HG02610 (cell line): ENCODE data around the gene KIRREL3.

Experiments
- ATAC-seq: cut with Tn5 transposase; IDR thresholded peaks from one replicate; pipeline ENCODE4 v1.9.1; 2021; ENCODE audit warnings: mild to moderate bottlenecking, moderate library complexity; ENCODE audit not compliant: unreplicated experiment

Gene KIRREL3

GRCh38 chr11:126588630-126589491 lies 411.7 kb downstream of the KIRREL3 start:
- no peak for ATAC-seq

DNA sequence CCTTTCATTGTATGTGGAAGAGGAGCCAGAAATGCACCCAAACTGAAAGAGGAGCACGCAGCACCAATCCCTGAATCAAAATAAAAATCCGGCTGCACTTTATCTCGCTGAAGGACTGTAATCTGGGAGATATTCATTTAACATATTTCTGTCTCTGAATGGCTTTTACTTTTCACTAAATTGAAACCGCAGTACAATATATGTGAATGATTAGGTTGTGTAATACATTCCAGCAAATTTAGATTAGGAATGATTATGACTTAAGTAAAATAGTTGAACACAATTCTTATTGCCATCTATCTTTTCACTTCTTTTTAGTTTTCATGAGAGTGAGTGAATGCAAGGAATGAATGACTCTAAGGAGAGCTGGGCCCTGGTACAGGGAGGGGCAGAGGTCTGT lies 413.0 kb downstream of the KIRREL3 start:
- no peak for ATAC-seq

DNA sequence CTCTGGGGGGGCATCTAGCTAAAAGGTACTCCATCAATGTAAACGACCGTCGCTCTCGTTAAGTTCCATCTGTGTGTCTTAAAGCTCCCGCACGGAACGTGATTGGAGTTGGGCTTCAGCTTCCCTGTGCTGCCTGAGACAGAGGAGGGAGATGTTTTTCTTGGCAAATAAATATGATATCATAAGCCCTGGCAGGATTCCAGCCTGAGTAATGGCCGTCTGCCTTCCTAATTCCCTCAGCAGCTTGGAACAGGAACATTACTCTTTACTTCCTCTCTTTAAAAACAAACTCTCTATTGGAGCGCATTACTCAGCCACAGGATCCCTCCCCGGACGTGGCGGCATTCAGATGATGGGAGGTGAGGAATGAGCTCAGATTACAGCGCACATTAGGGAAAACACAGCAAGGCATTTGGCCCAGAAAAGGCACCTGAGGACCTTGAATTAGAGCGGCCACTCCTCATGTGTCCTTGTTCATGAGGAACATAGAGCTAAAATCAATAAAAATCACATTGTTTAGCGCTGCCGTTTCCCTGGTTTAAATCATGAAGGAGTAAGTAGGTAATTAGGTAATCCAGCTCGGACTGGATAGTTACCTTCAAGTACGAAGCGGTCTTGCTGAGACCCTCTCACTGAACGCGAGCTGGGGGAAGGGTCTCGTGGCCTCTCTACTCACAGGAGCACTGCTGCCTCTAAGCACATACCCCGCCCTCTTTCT lies 414.6 kb downstream of the KIRREL3 start:
- ATAC-seq = no peak

DNA sequence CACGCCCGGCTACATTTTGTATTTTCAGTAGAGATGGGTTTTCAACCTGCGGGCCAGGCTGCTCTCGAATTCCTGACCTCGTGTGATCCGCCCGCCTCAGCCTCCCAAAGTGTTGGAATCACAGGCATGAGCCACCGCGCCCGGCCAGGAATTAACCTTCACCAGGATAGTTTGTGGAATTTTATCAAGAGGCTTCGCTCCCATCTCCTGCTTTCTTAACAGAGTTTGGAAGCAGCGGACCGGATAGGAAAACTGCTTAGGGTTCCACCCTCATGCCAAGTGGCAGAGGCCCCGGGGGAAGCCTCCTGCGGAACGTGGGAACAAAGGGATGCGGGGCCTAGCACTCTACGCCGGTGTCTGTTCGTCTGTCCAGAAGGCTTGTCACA lies 415.2 kb downstream of the KIRREL3 start:
- no peak for ATAC-seq

DNA sequence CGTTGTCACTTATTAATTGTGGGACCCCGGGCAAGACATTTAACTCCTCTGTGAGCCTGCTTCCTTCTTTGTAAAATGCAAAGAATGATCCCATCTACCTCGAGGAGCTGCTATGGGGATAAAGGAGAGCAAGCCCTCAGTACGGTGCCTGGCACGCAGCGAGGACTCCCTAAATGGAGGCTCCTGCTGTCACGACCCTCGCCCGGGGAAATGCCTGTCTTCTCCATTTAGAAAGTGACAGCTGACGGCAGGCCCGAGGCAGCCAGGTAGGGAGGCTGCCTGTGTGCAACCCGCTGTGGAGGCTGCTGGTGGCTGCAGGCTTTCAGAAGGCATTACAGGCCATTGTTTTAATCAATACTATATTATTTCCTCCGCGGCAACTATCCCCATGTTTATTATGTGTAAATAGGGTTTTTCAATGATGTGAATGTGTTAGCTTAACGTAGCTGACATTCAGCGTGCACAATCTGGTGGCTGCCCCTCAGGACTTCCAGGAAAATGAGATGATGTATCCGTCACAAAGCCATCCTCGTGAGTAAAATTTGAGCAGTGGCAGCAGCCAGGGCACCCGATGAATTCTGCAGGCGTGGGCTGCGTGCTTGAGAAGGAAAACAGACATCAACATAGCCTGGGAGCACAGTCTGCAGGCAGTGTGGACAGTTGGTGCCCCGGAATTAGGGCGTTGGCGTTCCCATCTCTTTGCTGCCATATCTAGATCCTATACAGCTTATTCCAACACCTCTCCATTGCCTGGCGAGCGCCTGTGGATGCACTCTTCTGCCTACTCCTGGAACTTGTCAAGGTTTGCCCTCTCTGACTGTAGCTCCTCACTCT lies 416.8 kb downstream of the KIRREL3 start:
- no peak for ATAC-seq

GRCh38 chr11:126583101-126583500 lies 417.5 kb downstream of the KIRREL3 start:
- ATAC-seq = no peak

GRCh38 chr11:126581871-126582648 lies 418.5 kb downstream of the KIRREL3 start:
- ATAC-seq = no peak

DNA sequence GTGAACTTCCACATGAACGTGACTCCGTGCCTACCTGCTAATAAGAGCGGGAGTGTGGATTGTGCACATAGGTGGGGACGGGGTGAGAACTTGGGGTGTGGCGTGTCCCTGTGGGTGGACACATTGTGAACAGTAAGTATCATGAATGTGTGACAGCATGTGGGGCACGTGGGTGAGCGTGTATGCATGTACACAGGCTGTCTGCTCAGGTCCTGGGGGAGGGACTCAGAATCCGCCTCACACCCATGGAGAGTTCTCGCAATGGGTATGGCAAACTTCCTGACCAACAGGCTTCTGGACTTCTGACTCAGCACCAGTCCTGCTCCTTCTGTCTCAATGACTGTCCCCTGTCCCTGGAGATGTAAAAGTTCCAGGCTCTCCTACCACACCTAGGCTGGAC lies 422.1 kb downstream of the KIRREL3 start:
- no peak for ATAC-seq

DNA sequence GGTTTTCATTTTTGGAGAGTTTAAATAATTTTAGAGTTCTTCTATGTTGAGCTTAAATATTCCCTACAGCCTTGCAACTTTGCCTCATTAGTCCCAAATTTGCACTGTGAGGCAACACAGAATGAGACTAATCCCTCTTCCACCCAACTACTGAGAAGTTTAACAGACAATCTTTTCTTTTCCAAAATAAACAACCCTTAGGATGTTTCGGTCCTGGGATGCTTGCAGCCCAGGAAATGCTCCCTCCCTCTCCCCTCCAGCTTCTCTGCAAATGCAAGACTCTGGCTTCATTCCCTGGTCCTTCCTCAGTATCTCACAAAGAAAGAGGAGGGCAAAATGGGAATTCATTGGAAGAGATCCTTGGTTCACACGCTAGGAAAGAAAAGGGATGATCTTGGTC lies 422.5 kb downstream of the KIRREL3 start:
- ATAC-seq = no peak

GRCh38 chr11:126575849-126576248 lies 424.7 kb downstream of the KIRREL3 start:
- no peak for ATAC-seq

DNA sequence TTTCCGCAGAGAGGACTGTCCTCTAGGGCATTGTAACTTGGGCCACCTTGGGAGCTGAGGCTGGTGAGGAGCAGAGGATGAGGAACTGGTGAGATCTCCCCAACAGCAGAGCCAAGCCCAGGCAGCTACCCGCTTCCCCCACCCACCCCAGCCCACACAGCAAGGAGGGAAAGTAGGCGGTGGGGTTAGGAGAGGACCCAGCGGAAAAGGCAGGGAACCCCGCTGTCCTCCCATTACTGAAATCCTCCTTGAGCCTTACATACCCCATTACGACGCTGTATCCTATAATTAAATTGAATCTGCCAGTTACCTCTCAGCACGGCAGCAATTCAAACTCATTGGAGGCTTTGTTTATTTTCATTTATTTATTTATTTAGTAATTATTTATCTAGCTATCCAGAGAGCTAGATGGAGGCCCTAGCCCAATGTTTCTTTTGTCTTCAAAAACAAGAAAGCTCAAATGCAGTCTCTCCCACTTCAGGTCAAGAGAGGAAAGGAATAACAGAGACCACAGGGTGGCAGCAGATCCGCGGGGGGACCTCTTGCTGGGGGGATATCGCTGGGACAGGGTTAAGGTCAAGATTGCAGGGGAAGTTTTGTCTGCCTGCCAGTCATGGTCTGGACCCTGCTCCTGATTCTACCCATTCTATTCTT lies 427.1 kb downstream of the KIRREL3 start:
- ATAC-seq = no peak

DNA sequence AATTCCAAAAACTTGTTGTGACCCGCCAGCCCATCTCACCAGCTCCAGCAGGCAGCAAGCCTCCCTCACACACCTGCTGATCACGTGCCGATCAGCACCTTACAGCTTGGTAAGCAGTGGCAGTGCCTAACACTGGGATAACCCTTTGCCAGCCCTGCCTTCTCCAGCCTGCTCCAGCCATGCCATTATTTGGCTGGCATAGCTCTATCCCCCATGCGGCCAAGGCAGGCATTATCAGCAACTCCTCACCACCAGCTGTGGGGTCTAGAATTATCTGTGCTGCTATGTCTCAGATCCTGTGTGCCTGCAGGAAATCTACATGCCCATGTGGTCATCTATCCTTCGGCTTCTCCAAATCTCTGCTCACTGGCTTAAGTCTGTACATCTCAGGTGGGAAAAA lies 430.1 kb downstream of the KIRREL3 start:
- ATAC-seq = no peak

- ATAC-seq = no peak
These were observed 433.2 kb downstream of the KIRREL3 start for GRCh38 chr11:126567419-126567818.

DNA sequence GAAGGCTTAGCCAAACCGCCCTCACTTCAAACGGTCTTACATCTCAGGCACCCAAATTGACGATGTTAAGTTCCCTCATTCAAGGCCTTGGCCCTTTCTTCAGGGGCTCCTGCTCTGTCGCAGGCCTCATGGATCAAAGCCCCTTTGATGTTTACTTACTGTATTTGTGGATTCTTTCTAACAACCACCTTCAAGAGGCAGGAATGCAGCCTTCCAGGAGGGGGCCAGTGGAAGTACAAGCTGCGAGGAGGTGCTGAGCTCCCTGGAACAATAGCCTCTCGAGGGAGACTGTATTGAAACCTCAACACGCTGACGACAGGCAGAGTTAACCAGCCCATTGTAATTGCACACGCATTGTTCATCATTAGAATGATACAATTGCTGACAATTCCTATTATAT lies 436.0 kb downstream of the KIRREL3 start:
- no peak for ATAC-seq

GRCh38 chr11:126561327-126561893 lies 439.2 kb downstream of the KIRREL3 start:
- no peak for ATAC-seq

GRCh38 chr11:126560221-126560620 lies 440.3 kb downstream of the KIRREL3 start:
- ATAC-seq = no peak

- ATAC-seq = no peak
These were observed 451.7 kb downstream of the KIRREL3 start for GRCh38 chr11:126548581-126549550.

DNA sequence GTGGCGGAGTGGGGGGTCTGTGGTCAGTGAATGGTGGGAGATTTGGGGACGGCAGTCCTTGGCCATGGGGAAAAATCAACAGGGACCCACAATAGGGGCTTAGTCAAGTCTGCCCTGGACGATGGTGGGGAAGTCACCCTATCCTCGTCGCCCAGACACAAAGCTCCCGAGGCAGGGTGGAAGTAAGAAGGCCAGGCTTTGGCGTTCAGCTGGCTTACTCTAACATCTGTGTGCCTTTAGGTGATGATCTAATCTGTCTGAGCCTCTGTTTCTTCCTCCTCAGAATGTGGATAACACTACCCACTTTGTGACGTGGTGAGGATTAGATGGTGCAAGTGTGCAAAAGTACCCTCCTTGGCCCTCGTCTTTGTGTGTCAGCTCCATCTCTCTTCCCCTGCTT lies 452.9 kb downstream of the KIRREL3 start:
- no peak for ATAC-seq

DNA sequence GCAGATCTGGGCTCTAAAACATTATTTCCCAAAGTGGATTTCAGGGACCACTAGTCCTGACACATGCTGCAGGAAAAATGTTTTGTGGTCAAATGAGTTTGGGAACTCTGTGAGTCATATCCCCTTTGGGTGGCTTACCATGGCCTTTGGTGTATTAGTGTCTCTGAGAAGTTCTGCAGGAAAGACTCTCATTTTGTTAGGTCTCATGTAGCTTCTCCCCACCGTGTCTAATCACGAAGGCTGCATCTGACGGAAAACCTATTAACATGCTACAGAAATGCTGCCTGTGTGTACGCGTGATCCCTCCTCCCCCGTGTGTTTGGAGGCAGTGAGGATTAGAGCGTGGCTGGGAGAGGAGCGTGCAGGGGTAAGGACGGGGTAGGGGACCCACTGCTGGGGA lies 453.4 kb downstream of the KIRREL3 start:
- ATAC-seq = no peak
